Body of pancreas (tissue), 4 donors: ENCODE results near the gene ABCC1.

ENCODE experiments used
- POLR2A ChIP-seq, 3 donors: fragments of 450-650 bp; IDR thresholded peaks; one replicate each; pipeline ENCODE4 v1.6.1; 2016; ENCODE audit warnings: antibody characterized with exemption in 3 of 3, mild to moderate bottlenecking in 2 of 3
- TF ChIP-seq, protein P1 (sequence below), 7 experiments: fragments of 450-650 bp in 4 of 7; fragments of 200-600 bp in 3 of 7; sonication (generic) in 3 of 7; IDR thresholded peaks; one replicate each; pipeline ENCODE4 v1.5.1; 2016 to 2019; ENCODE audit warnings: antibody characterized with exemption in 7 of 7

- TF ChIP-seq POLR2A (IDR thresholded peaks at IDR 0.05): no peak
- TF ChIP-seq, protein P1, sequence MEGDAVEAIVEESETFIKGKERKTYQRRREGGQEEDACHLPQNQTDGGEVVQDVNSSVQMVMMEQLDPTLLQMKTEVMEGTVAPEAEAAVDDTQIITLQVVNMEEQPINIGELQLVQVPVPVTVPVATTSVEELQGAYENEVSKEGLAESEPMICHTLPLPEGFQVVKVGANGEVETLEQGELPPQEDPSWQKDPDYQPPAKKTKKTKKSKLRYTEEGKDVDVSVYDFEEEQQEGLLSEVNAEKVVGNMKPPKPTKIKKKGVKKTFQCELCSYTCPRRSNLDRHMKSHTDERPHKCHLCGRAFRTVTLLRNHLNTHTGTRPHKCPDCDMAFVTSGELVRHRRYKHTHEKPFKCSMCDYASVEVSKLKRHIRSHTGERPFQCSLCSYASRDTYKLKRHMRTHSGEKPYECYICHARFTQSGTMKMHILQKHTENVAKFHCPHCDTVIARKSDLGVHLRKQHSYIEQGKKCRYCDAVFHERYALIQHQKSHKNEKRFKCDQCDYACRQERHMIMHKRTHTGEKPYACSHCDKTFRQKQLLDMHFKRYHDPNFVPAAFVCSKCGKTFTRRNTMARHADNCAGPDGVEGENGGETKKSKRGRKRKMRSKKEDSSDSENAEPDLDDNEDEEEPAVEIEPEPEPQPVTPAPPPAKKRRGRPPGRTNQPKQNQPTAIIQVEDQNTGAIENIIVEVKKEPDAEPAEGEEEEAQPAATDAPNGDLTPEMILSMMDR (IDR thresholded peaks at IDR 0.05): no peak
Observed at GRCh38 chr16:16185095-16185494, 235.7 kb downstream of the ABCC1 start.
